Loucy (cell line): ENCODE data around the gene LTBR.

Source experiments
- H2AFZ ChIP-seq: fragments of 200-600 bp; sonication (generic); 2 replicates; pipeline ENCODE4 v1.6.0; 2016; ENCODE audit warnings: antibody characterized with exemption, mild to moderate bottlenecking, low read length, moderate library complexity
- H3F3A ChIP-seq: fragments of 200-600 bp; 2 replicates; pipeline ENCODE4 v1.6.0; 2016; ENCODE audit warnings: antibody characterized with exemption, low read depth, mild to moderate bottlenecking
- H3K27me3 ChIP-seq: fragments of 200-600 bp; sonication (generic); 2 replicates; pipeline ENCODE4 v1.6.1; 2014; ENCODE audit warnings: low read length, mild to moderate bottlenecking; ENCODE audit not compliant: insufficient read depth, poor library complexity, severe bottlenecking
- H3K36me3 ChIP-seq: fragments of 200-600 bp; sonication (generic); 2 replicates; pipeline ENCODE4 v1.6.1; 2016; ENCODE audit warnings: low read length; ENCODE audit not compliant: insufficient read depth
- H3K4me1 ChIP-seq: fragments of 200-600 bp; sonication (generic); 2 replicates; pipeline ENCODE4 v1.5.1; 2014; ENCODE audit warnings: low read length, mild to moderate bottlenecking; ENCODE audit not compliant: insufficient read depth, poor library complexity, severe bottlenecking
- H3K4me2 ChIP-seq: fragments of 200-600 bp; sonication (generic); 2 replicates; pipeline ENCODE4 v1.6.0; 2014; ENCODE audit warnings: antibody characterized with exemption, low read length, low read depth, mild to moderate bottlenecking; ENCODE audit not compliant: poor library complexity, severe bottlenecking
- H3K4me3 ChIP-seq: fragments of 200-600 bp; sonication (generic); 2 replicates; pipeline ENCODE4 v1.5.1; 2014; ENCODE audit warnings: low read length, mild to moderate bottlenecking, mixed read lengths; ENCODE audit not compliant: poor library complexity, severe bottlenecking
- H3K79me2 ChIP-seq: fragments of 200-600 bp; sonication (generic); 2 replicates; pipeline ENCODE4 v1.6.1; 2014; ENCODE audit warnings: low read length; ENCODE audit not compliant: insufficient read depth
- H3K9ac ChIP-seq: fragments of 200-600 bp; sonication (generic); 2 replicates; pipeline ENCODE4 v1.6.0; 2014; ENCODE audit warnings: mild to moderate bottlenecking, low read depth, low read length, moderate library complexity; ENCODE audit not compliant: poor library complexity, severe bottlenecking
- H3K9me2 ChIP-seq: fragments of 200-600 bp; sonication (generic); replicated peaks from 2 replicates; pipeline ENCODE4 v1.6.1; 2016; ENCODE audit warnings: low read depth, low read length, mixed read lengths
- H3K9me3 ChIP-seq: fragments of 200-600 bp; sonication (generic); 2 replicates; pipeline ENCODE4 v1.6.1; 2014; ENCODE audit warnings: mild to moderate bottlenecking, antibody characterized with exemption, low read length, low read depth; ENCODE audit not compliant: insufficient read depth
- H4K20me1 ChIP-seq: fragments of 200-600 bp; sonication (generic); 2 replicates; pipeline ENCODE4 v1.6.0; 2014; ENCODE audit warnings: antibody characterized with exemption, low read length, mild to moderate bottlenecking; ENCODE audit not compliant: insufficient read depth, poor library complexity, severe bottlenecking
- CTCF ChIP-seq: fragments of 200-600 bp; sonication (generic); conservative IDR thresholded peaks from 2 replicates; pipeline ENCODE4 v1.5.1; 2014; ENCODE audit warnings: mild to moderate bottlenecking, antibody characterized with exemption, low read length
- EZH2phosphoT487 ChIP-seq: fragments of 200-600 bp; IDR thresholded peaks from 2 replicates; pipeline ENCODE4 v1.6.1; 2018; ENCODE audit warnings: antibody characterized with exemption, mild to moderate bottlenecking, moderate library complexity, borderline replicate concordance

Gene LTBR

DNA sequence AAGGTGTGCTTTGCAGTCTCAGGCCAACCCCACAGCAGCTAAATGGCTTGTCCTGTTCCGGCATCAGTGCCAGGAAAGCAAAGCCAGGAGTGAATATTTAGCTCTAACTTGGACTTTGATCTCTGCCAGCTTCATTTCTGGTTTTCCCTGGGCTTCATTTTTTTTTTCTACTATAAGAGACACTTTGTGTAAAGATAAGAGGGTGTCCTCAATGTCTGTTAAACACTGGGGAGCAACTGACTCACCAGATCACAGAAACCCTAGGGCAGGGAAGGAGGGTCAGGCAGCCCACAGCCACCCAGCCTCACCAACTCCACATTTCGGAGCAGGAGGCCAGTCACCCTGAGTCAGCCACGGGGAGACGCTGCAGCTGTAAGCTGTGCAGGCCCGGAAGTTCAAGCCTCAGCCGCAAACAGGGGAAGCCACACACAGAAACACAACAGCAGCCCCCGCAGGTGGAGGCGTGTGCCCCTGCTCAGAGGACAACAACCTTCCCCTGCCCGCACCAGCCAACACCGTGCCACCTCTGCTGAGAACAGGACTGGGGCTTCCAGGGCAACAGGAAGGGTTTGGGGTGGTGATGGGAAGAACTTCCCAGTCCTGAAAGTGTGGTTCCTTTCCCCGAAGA, 48.4 kb upstream of the LTBR start:
- H3K36me3 ChIP-seq, result peaks cover 41% of the 10 kb centered on the region; the same call in 1 of the 2 replicates
- H3K4me2 ChIP-seq, result peak overlapping the region; percentile 100
- H3F3A ChIP-seq, result peaks cover 11% of the 10 kb centered on the region; the same call in 1 of the 2 replicates
- H3K9me3 ChIP-seq, result no peaks in the 10 kb centered on the region
- H3K79me2 ChIP-seq, result peaks cover 82% of the 10 kb centered on the region
- H2AFZ ChIP-seq, result no peak overlapping the region
- H4K20me1 ChIP-seq, result peaks cover 51% of the 10 kb centered on the region
- peaks cover under 1% of the 10 kb centered on the region for H3K27me3 ChIP-seq
- peak overlapping the region; percentile 100 for H3K9ac ChIP-seq
- no peaks in the 10 kb centered on the region for H3K9me2 ChIP-seq
- TF ChIP-seq CTCF, result peak; percentile 88
- no peak for TF ChIP-seq EZH2phosphoT487
- H3K4me1 ChIP-seq, result peaks cover 48% of the 10 kb centered on the region
- H3K4me3 ChIP-seq, result peak overlapping the region; percentile 94

DNA sequence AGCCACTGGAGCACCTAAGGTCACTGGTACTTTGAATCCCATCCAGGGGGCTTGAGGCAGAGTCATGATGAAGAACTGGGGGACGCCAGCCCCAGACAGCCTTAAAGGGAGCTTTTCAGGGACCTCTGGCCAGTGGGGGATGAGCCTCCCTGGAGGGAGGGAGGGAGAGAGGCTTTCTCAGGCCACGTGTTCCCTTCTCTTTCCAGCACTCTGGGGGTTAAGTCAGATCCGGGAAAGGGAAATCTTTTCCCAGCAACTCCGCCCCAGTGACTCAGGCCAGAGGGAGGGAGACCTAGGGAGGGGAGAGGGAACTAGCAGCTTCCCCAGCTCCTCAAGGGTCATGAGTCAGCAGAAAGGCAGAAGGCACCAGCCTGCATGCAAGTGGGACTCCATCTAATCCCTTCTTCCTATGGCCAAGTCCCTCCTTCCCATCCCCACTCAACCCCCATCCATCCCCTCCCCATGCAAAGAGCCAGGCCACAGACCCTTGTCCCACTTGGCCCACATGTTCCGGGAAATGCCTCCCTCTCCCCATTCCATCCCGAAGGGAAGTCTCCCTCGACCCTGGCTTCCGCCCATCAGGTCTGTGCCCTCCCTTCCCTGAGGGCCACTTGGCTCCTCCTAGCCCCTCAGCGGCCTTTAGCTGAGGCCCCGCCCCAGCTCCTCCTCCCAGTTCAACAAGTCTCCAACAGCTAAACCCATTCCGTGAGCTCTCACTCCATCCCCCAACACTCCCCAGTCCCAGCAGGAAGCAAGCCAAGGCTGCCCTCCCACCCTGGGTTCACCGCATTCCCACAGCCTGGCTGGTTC, 47.7 kb upstream of the LTBR start:
- Histone ChIP-seq H3K4me1 (peaks cover 48% of the 10 kb centered on the region), H4K20me1 (peaks cover 58% of the 10 kb centered on the region), H3K9me2 (no peaks in the 10 kb centered on the region), H3K79me2 (peaks cover 89% of the 10 kb centered on the region), H3K4me3 (peak overlapping the region; percentile 94), H3K27me3 (peaks cover 8% of the 10 kb centered on the region), H3F3A (peaks cover 11% of the 10 kb centered on the region; the same call in 1 of the 2 replicates), H3K9ac (peak overlapping the region; percentile 100), H2AFZ (no peak overlapping the region), H3K4me2 (peak overlapping the region; percentile 100), H3K36me3 (peaks cover 34% of the 10 kb centered on the region; the same call in 1 of the 2 replicates), H3K9me3 (no peaks in the 10 kb centered on the region)
- TF ChIP-seq EZH2phosphoT487, result no peak
- TF ChIP-seq CTCF, result no peak

DNA sequence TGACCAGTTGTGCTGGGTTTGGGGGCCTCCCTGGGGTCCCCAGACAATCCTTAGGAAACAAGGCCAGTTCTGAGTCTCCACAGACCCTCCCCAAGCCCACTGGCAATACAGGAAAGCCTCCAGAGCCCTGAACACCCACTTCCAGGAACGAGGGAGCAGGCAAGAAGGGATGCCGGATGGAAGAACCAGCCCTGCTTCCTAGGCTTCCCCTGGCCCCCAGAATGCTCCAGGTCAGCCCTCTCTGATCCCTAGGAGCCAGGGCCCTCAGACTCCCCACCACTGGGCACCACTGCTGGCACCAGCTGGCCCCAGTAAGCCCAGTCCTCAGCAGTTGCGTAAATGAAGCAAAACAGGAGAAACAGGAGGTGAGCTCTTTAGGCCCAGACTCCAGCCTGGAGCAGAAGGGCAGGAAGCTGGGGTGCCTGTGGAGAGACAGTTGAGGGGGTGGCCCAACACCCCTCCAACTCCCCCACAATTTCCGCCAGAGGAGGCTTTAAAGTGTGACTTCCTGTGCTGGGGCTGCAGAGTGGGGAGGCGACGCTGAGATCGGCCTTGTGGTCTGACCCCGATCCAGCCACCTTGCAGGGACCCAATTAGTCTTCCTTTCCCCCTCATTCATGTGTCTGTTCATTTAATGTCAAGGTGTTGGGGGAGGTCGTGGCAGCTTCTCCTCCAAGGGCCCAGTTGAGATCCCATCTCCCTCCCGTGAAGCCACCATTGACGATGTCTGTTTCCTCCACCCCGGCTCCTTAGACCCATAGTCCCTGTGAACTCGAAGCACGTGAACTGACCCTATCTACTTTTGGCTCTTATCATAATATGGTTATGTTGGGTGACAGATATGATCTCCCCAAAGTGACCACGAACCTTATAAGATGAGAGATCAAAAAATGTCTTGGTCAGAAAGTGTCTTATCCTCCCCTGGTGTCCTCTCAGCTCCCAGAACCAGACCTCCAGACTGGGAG, 46.8 kb upstream of the LTBR start:
- H3K9ac ChIP-seq, result peak overlapping the region; percentile 100
- H3K79me2 ChIP-seq, result peaks cover 96% of the 10 kb centered on the region
- peaks cover 11% of the 10 kb centered on the region; the same call in 1 of the 2 replicates for H3F3A ChIP-seq
- no peak overlapping the region for H2AFZ ChIP-seq
- no peak for TF ChIP-seq CTCF
- H3K27me3 ChIP-seq, result peaks cover 11% of the 10 kb centered on the region
- H3K4me1 ChIP-seq, result peaks cover 51% of the 10 kb centered on the region
- H3K4me2 ChIP-seq, result peak overlapping the region; percentile 100
- H3K9me2 ChIP-seq, result no peaks in the 10 kb centered on the region
- peaks cover 64% of the 10 kb centered on the region for H4K20me1 ChIP-seq
- no peaks in the 10 kb centered on the region for H3K9me3 ChIP-seq
- peak overlapping the region; percentile 94 for H3K4me3 ChIP-seq
- peaks cover 27% of the 10 kb centered on the region; the same call in 1 of the 2 replicates for H3K36me3 ChIP-seq
